Neuronal stem cell (in vitro differentiated cells): ENCODE measurements around the gene KIF13A.

Experiments
- DNase-seq: peaks from one replicate; pipeline ENCODE4 v3.0.0-alpha.2; 2013; ENCODE audit warnings: low spot score
- H2AFZ ChIP-seq: one replicate; pipeline ENCODE4 v1.6.1; 2013; ENCODE audit warnings: mild to moderate bottlenecking, low read length, inconsistent platforms
- H2AK5ac ChIP-seq: 2 replicates; pipeline ENCODE4 v1.6.1; 2013; ENCODE audit warnings: low read depth, mild to moderate bottlenecking, inconsistent platforms, low read length, moderate library complexity, mixed read lengths
- H2BK120ac ChIP-seq: 2 replicates; pipeline ENCODE4 v1.6.1; 2013; ENCODE audit warnings: low read depth, mild to moderate bottlenecking, inconsistent platforms, low read length, moderate library complexity, mixed read lengths
- H2BK12ac ChIP-seq: one replicate; pipeline ENCODE4 v1.6.1; 2013; ENCODE audit warnings: low read length, inconsistent platforms
- H2BK15ac ChIP-seq: 2 replicates; pipeline ENCODE4 v1.6.1; 2013; ENCODE audit warnings: mild to moderate bottlenecking, low read length, inconsistent platforms, mixed read lengths
- H2BK5ac ChIP-seq: one replicate; pipeline ENCODE4 v1.6.1; 2013; ENCODE audit warnings: inconsistent platforms, mild to moderate bottlenecking, low read length, moderate library complexity
- H3K14ac ChIP-seq: one replicate; pipeline ENCODE4 v1.6.1; 2013; ENCODE audit warnings: low read length, inconsistent platforms
- H3K18ac ChIP-seq: 2 replicates; pipeline ENCODE4 v1.6.1; 2013; ENCODE audit warnings: low read length, inconsistent platforms
- H3K23ac ChIP-seq: 2 replicates; pipeline ENCODE4 v1.6.1; 2013; ENCODE audit warnings: low read depth, mild to moderate bottlenecking, mixed read lengths, low read length, inconsistent platforms; ENCODE audit not compliant: poor library complexity
- H3K27ac ChIP-seq: replicated peaks from 3 replicates; pipeline ENCODE4 v1.5.1; 2013; ENCODE audit warnings: low read length, inconsistent platforms
- H3K27me3 ChIP-seq, 3 experiments: 2 replicates each; pipeline ENCODE4 v1.6.1; 2013; ENCODE audit warnings: low read length in 3 of 3, mild to moderate bottlenecking in 2 of 3, inconsistent platforms in 1 of 3, low read depth in 1 of 3, mixed read lengths in 1 of 3, moderate library complexity in 1 of 3; ENCODE audit not compliant: control insufficient read depth in 3 of 3, insufficient read depth in 3 of 3
- H3K36me3 ChIP-seq, 2 donors: replicated peaks in 1 of 2; 2 replicates each; pipeline ENCODE4 v1.6.1; 2013; ENCODE audit warnings: low read length in 2 of 2; ENCODE audit not compliant: control insufficient read depth in 2 of 2, insufficient read depth in 2 of 2
- H3K4ac ChIP-seq: 2 replicates; pipeline ENCODE4 v1.6.1; 2013; ENCODE audit warnings: inconsistent platforms, mild to moderate bottlenecking, low read length, moderate library complexity
- H3K4me1 ChIP-seq, 2 donors: 1 replicate in 1 of 2; 2 replicates in 1 of 2; pipeline ENCODE4 v1.6.1; 2013; ENCODE audit warnings: low read length in 2 of 2, low read depth in 1 of 2; ENCODE audit not compliant: control insufficient read depth in 2 of 2, insufficient read depth in 1 of 2
- H3K4me2 ChIP-seq: one replicate; pipeline ENCODE4 v1.6.1; 2013; ENCODE audit warnings: mild to moderate bottlenecking, low read length, inconsistent platforms; ENCODE audit not compliant: insufficient read depth, poor library complexity, severe bottlenecking
- H3K4me3 ChIP-seq, 2 donors: 2 replicates each; pipeline ENCODE4 v1.5.1; 2013; ENCODE audit warnings: low read length in 2 of 2, mild to moderate bottlenecking in 2 of 2, inconsistent platforms in 1 of 2, moderate library complexity in 1 of 2
- H3K79me1 ChIP-seq: one replicate; pipeline ENCODE4 v1.6.1; 2013; ENCODE audit warnings: low read depth, mild to moderate bottlenecking, inconsistent platforms, low read length, moderate library complexity
- H3K9ac ChIP-seq: one replicate; pipeline ENCODE4 v1.6.1; 2013; ENCODE audit warnings: mild to moderate bottlenecking, low read depth, low read length, inconsistent platforms; ENCODE audit not compliant: poor library complexity
- H3K9me3 ChIP-seq, 2 donors: replicated peaks in 1 of 2; 2 replicates each; pipeline versions ENCODE3 to v1.6.1; 2013; ENCODE audit warnings: low read length in 2 of 2, mild to moderate bottlenecking in 2 of 2, inconsistent platforms in 1 of 2, low read depth in 1 of 2, mixed read lengths in 1 of 2, moderate library complexity in 1 of 2; ENCODE audit not compliant: control insufficient read depth in 2 of 2, insufficient read depth in 1 of 2
- H4K8ac ChIP-seq: one replicate; pipeline ENCODE4 v1.6.1; 2013; ENCODE audit warnings: low read depth, mild to moderate bottlenecking, inconsistent platforms, low read length, moderate library complexity
- H4K91ac ChIP-seq: one replicate; pipeline ENCODE4 v1.6.1; 2013; ENCODE audit warnings: low read length, low read depth, mild to moderate bottlenecking, inconsistent platforms; ENCODE audit not compliant: poor library complexity
- WGBS, 2 donors: extraction: QIAGEN DNeasy Blood & Tissue Kit; methylation state at CpG; one replicate each; pipeline ENCODE4 v1.1.7; 2013; ENCODE audit warnings: missing lambda C conversion rate in 2 of 2, mixed read lengths in 1 of 2; ENCODE audit not compliant: insufficient read length in 2 of 2, insufficient replicate concordance in 1 of 2; ENCODE audit errors: extremely low coverage in 2 of 2; 5-methylcytosine and 5-hydroxymethylcytosine counted together

Gene KIF13A

DNA sequence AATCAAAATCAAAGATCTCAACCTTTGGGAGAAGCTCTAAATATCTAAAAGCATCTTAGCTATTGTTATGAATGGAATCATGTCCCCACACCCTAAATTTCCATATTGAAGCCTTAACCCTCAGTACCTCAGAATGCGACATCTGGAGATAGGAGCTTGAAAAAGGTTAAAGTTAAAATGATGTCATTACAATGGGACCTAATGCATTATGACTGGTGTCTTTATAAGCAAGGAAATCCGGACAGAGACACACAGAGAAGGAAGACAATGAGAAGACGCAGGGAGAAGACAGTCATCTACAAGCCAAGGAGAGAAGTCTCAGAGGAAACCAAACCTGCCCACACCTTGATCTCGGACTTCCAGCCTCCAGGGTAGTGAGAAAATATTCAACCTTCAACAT, 46.1 kb downstream of the KIF13A start:
- H4K91ac ChIP-seq = no peak overlapping the region
- no peaks in the 10 kb centered on the region for H3K9me3 ChIP-seq
- H3K4me2 ChIP-seq = no peak overlapping the region
- H3K23ac ChIP-seq = no peak overlapping the region
- no peak overlapping the region for H4K8ac ChIP-seq
- H3K79me1 ChIP-seq = no peaks in the 10 kb centered on the region
- H3K18ac ChIP-seq = no peak overlapping the region
- H3K4ac ChIP-seq = no peak overlapping the region
- no peak overlapping the region for H3K27ac ChIP-seq
- no peak overlapping the region for H2AFZ ChIP-seq
- WGBS, 2 donors = no CpG with 5 or more reads among the region's 4 CpGs
- H2BK120ac ChIP-seq = no peak overlapping the region
- H3K14ac ChIP-seq = no peak overlapping the region
- no peak overlapping the region for H2BK15ac ChIP-seq
- H3K9ac ChIP-seq = no peak overlapping the region
- no peak overlapping the region for H3K4me3 ChIP-seq
- H3K36me3 ChIP-seq = no peaks in the 10 kb centered on the region
- DNase-seq = no peak
- no peak overlapping the region for H2BK12ac ChIP-seq
- no peak overlapping the region for H2BK5ac ChIP-seq
- H3K4me1 ChIP-seq = peaks cover 0 to 6% of the 10 kb centered on the region in 2 donors
- H3K27me3 ChIP-seq = no peaks in the 10 kb centered on the region
- no peak overlapping the region for H2AK5ac ChIP-seq

DNA sequence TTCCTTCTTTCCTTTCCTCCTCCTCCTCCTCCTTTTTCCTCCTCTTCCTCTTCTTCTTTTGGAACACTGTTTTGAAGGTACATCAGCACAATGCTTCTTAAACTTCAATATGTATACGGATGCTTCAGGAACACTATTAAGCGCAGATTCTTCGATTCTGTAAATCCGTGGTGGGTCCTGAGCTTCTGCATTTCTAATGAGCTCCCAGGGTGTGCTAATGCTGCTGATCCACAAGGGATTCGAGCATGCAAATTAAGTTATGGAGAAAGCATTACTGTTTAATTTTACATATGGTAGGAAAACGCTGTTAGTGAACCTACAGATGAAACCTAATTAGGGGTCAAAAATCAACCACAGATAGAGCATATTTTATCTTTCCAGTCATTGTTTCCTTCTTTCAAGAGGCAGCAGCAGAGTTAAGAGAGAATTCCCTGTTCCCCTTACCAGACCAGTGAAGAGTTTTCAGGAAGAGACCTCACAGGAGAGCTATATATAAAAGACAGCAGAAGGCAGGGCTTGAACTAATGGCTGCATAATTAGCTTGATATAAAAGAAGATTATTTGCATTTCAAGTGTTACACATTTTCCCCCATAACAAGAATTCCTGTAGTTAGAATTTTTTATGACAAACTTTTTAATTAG, 47.2 kb downstream of the KIF13A start:
- Histone ChIP-seq H3K4ac (no peak overlapping the region), H3K4me3 (no peak overlapping the region), H3K27ac (no peak overlapping the region), H4K8ac (no peak overlapping the region), H2AK5ac (no peak overlapping the region), H3K4me1 (peaks cover 0 to 6% of the 10 kb centered on the region in 2 donors), H2AFZ (no peak overlapping the region), H3K27me3 (no peaks in the 10 kb centered on the region), H4K91ac (no peak overlapping the region), H3K18ac (no peak overlapping the region), H3K9ac (no peak overlapping the region), H3K79me1 (no peaks in the 10 kb centered on the region), H3K23ac (no peak overlapping the region), H2BK15ac (no peak overlapping the region), H2BK12ac (no peak overlapping the region), H3K36me3 (no peaks in the 10 kb centered on the region), H3K9me3 (no peaks in the 10 kb centered on the region), H3K4me2 (peak overlapping the region; percentile 23), H2BK120ac (no peak overlapping the region), H3K14ac (no peak overlapping the region), H2BK5ac (no peak overlapping the region)
- no CpG with 5 or more reads among the region's 6 CpGs for WGBS, 2 donors
- DNase-seq = no peak

- WGBS, 2 donors = no CpG with 5 or more reads among the region's 2 CpGs
- Histone ChIP-seq H4K91ac (no peak overlapping the region), H2AK5ac (no peak overlapping the region), H2BK12ac (no peak overlapping the region), H2BK5ac (no peak overlapping the region), H3K4me1 (peaks cover 0 to 8% of the 10 kb centered on the region in 2 donors), H2BK15ac (no peak overlapping the region), H3K18ac (no peak overlapping the region), H3K23ac (no peak overlapping the region), H3K9me3 (no peaks in the 10 kb centered on the region), H4K8ac (no peak overlapping the region), H3K4me2 (no peak overlapping the region), H3K4me3 (no peak overlapping the region), H3K27ac (no peak overlapping the region), H3K79me1 (no peaks in the 10 kb centered on the region), H2AFZ (no peak overlapping the region), H2BK120ac (no peak overlapping the region), H3K4ac (no peak overlapping the region), H3K36me3 (no peaks in the 10 kb centered on the region), H3K14ac (no peak overlapping the region), H3K9ac (no peak overlapping the region), H3K27me3 (no peaks in the 10 kb centered on the region)
- DNase-seq = no peak
Measured at GRCh38 chr6:17938901-17939300, 48.5 kb downstream of the KIF13A start.

DNA sequence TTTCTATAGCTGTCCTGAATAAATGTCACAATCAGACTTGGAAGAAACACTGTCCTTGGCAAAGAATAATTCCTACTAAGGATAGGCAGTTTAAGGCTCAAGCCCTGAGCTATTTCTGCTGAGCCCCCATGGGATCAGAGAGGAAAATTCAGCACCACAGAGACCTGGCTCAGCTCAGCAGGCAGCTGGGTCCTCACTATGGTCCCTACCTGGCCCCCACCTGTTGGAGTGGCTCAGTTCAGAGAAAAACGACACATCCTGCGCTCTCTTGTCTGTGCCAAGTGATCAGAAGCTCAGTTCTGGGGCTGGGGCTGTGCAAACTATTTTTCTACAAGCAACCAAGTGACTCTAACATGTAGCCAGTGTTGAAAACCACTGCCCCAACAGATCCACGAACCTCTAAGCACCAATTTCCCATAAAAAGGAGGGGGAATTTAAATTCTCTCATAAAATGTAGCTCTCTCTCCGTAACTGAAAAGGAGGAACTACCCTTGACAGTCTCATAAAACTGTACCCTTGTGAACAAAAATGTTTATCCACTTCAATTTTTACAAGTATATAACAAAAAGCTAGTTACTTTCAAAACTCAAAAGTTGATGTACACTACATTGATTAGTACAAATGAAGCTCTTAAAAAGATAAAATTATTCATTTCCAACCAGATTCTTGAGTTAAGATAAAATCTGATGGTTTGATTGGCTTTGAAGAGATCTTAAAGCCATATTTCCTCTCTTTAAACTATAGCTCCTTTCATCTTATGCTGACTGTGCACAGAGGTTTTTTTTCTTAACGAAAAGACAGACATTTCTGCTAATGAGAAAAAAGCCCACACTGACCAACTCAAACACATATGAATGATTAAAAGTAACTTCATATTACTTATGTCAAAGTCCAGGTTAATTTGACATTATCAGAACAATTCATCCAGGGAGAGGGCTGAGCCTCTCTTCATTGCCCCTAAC, 52.0 kb downstream of the KIF13A start:
- H2AFZ ChIP-seq = no peak overlapping the region
- no peak overlapping the region for H3K4me2 ChIP-seq
- DNase-seq = no peak
- WGBS, 2 donors = no CpG with 5 or more reads among the region's 5 CpGs
- H3K9ac ChIP-seq = no peak overlapping the region
- no peak overlapping the region for H2BK15ac ChIP-seq
- H3K27ac ChIP-seq = no peak overlapping the region
- no peak overlapping the region for H3K4ac ChIP-seq
- H3K9me3 ChIP-seq = no peaks in the 10 kb centered on the region
- H4K8ac ChIP-seq = no peak overlapping the region
- no peak overlapping the region for H3K4me3 ChIP-seq
- H2BK120ac ChIP-seq = no peak overlapping the region
- no peak overlapping the region for H4K91ac ChIP-seq
- H2BK12ac ChIP-seq = no peak overlapping the region
- no peak overlapping the region for H3K14ac ChIP-seq
- H2AK5ac ChIP-seq = no peak overlapping the region
- H3K23ac ChIP-seq = no peak overlapping the region
- H3K79me1 ChIP-seq = no peaks in the 10 kb centered on the region
- H3K27me3 ChIP-seq = no peaks in the 10 kb centered on the region
- no peaks in the 10 kb centered on the region for H3K36me3 ChIP-seq
- peaks cover 2 to 10% of the 10 kb centered on the region in 2 donors for H3K4me1 ChIP-seq
- H2BK5ac ChIP-seq = no peak overlapping the region
- H3K18ac ChIP-seq = no peak overlapping the region
